GM19468 (cell line): ENCODE data around the gene GSTM1.

Source experiments
- ATAC-seq: cut with Tn5 transposase; IDR thresholded peaks from one replicate; pipeline ENCODE4 v1.9.1; 2021; ENCODE audit warnings: mild to moderate bottlenecking, moderate library complexity, moderate number of reproducible peaks; ENCODE audit not compliant: unreplicated experiment; ENCODE audit errors: extremely low read depth

Gene GSTM1

GRCh38 chr1:109687641-109688499 lies at the start of gene GSTM1:
Gene GSTM1, plus strand, starts transcription at chr1:109687817. Its CDS starts 57 bp downstream, at chr1:109687874.
- peak; percentile 68 for ATAC-seq

GRCh38 chr1:109639063-109639840 lies 48.4 kb upstream of the GSTM1 start:
- ATAC-seq, result no peak

- no peak for ATAC-seq
Measured at GRCh38 chr1:109639841-109640184, 47.8 kb upstream of the GSTM1 start.

- ATAC-seq, result no peak
Measured at GRCh38 chr1:109640285-109640865, 47.2 kb upstream of the GSTM1 start.

GRCh38 chr1:109641078-109641740 lies 46.4 kb upstream of the GSTM1 start:
- no peak for ATAC-seq

- ATAC-seq, result no peak
Measured at GRCh38 chr1:109641861-109642260, 45.8 kb upstream of the GSTM1 start.

- no peak for ATAC-seq
Measured at GRCh38 chr1:109642626-109643025, 45.0 kb upstream of the GSTM1 start.

GRCh38 chr1:109643385-109644230 lies 44.0 kb upstream of the GSTM1 start:
- ATAC-seq, result no peak

GRCh38 chr1:109644670-109645069 lies 42.9 kb upstream of the GSTM1 start:
- no peak for ATAC-seq

GRCh38 chr1:109649491-109649914 lies 38.1 kb upstream of the GSTM1 start:
- no peak for ATAC-seq

GRCh38 chr1:109650609-109651008 lies 37.0 kb upstream of the GSTM1 start:
- no peak for ATAC-seq

- ATAC-seq, result no peak
Measured at GRCh38 chr1:109652402-109652801, 35.2 kb upstream of the GSTM1 start.

GRCh38 chr1:109653306-109653705 lies 34.3 kb upstream of the GSTM1 start:
- ATAC-seq, result no peak

GRCh38 chr1:109654519-109654918 lies 33.1 kb upstream of the GSTM1 start:
- no peak for ATAC-seq

- ATAC-seq, result peak; percentile 67
Measured at GRCh38 chr1:109655615-109656519, 31.8 kb upstream of the GSTM1 start, which contains the start of gene GSTM4. Gene GSTM4, plus strand, starts transcription at chr1:109656099. Its CDS starts 291 bp downstream, at chr1:109656390.

- no peak for ATAC-seq
Measured at GRCh38 chr1:109657395-109657794, 30.2 kb upstream of the GSTM1 start.

- ATAC-seq, result no peak
Measured at GRCh38 chr1:109657970-109658369, 29.6 kb upstream of the GSTM1 start.

GRCh38 chr1:109658533-109659042 lies 29.0 kb upstream of the GSTM1 start:
- ATAC-seq, result no peak
